ENCODE measurements around the gene RAB11B. TPM values are rescaled to one million over a fixed set of nuclear protein-coding genes. Genes with fewer than 3 reads are reported as not detected.
"Not testable (repeated sequence)": the region's sequence is repeated elsewhere in the genome, so short reads cannot be mapped to it uniquely, and the experiment has no call there.

The RAB11B gene
- total and polyA plus RNA-seq, 9 of the 15 experiments (the other 6 are each of a cell fraction or from before 2014, with no cell fraction given): 0.74 to 71.0 (median 13.8) TPM

- not testable (repeated sequence) for TF ChIP-seq CEBPG (CRISPR knock-in tag; IDR thresholded peaks at IDR 0.05)
- TF ChIP-seq CEBPG (tag; conservative IDR thresholded peaks at IDR 0.05 in 1 of 2, IDR thresholded peaks at IDR 0.05 in 1 of 2) (0 out of 4 replicates have a peak, but pooled peaks of 1 of the 2 experiments have one; percentile 6), AFF1 (IDR thresholded peaks at IDR 0.05; ENCODE audit: low read depth in 1 of 2, partially characterized antibody in 2 of 2) (peak in 1 of 2 experiments; percentile 21), MIER1 (IDR thresholded peaks at IDR 0.05; ENCODE audit: low read depth) (0 out of 2 replicates have a peak, but pooled peaks have one; percentile 55), ZNF24 (IDR thresholded peaks at IDR 0.05) (peak; percentile 52; the same call in 1 of the 2 replicates), FOXK1 (CRISPR knock-in tag; IDR thresholded peaks at IDR 0.05; ENCODE audit: borderline replicate concordance) (0 out of 2 replicates have a peak, but pooled peaks have one; percentile 1), SMARCA4 (IDR thresholded peaks at IDR 0.05) (peak; percentile 49; the same call in 1 of the 2 replicates)
These were observed 54.0 kb downstream of the RAB11B start (continued) for GRCh38 chr19:8444140-8444676.

Data from K562 (cell line).